Bronchial epithelial cell (primary cell): ENCODE results near the gene HAL. TPM values are rescaled to one million over a fixed set of nuclear protein-coding genes. Genes with fewer than 3 reads are reported as not detected.

ENCODE experiments used
- DNase-seq: peaks from one replicate; pipeline ENCODE4 v3.0.0-alpha.2; 2010; ENCODE audit warnings: low read depth
- FAIRE-seq: peaks from 2 replicates; lab custom pipeline; 2011; peaks lifted over from hg19 to GRCh38; lab: Jason Lieb, UNC
- H3K27me3 ChIP-seq: 2 replicates; pipeline ENCODE4 v1.5.1; 2011; ENCODE audit warnings: low read length; ENCODE audit not compliant: control insufficient read depth, insufficient read depth
- H3K36me3 ChIP-seq: 2 replicates; pipeline ENCODE4 v1.5.1; 2011; ENCODE audit warnings: low read length; ENCODE audit not compliant: control insufficient read depth, insufficient read depth
- H3K4me3 ChIP-seq: 2 replicates; pipeline ENCODE4 v1.5.1; 2011; ENCODE audit warnings: mild to moderate bottlenecking, low read depth, low read length, control low read depth
- CTCF ChIP-seq: IDR thresholded peaks from 2 replicates; pipeline ENCODE4 v1.5.1; 2011; ENCODE audit warnings: mild to moderate bottlenecking, moderate library complexity, low read length, control low read depth, inconsistent platforms; ENCODE audit not compliant: insufficient read depth, severe bottlenecking
- total RNA-seq: library from RNA; depleted of rRNA; stranded (reverse); fragments of >200 nt; gene quantifications from 2 replicates; pipeline ENCODE4 v1.2.1, GENCODE V29; 2014

The HAL gene
- total RNA-seq, 1 donor from 2014 or later = 0.79 TPM

- no peak for FAIRE-seq
- H3K27me3 ChIP-seq = peaks cover 2% of the 10 kb centered on the region
- H3K36me3 ChIP-seq = no peaks in the 10 kb centered on the region
- DNase-seq = peak; percentile 58
- peak within 1 kb of the TSS; percentile 66 for H3K4me3 ChIP-seq
- no peak for TF ChIP-seq CTCF
These were observed 53.4 kb downstream of the HAL start, which contains the start of gene CCDC38 for GRCh38 chr12:95942524-95943329. Gene CCDC38 (minus strand): TSS chr12:95942614. CDS start chr12:95936509, 6,105 bp downstream.

- peaks cover 2% of the 10 kb centered on the region for H3K27me3 ChIP-seq
- H3K4me3 ChIP-seq = peak overlapping the region; percentile 66
- no peak for FAIRE-seq
- no peaks in the 10 kb centered on the region for H3K36me3 ChIP-seq
- TF ChIP-seq CTCF = no peak
- DNase-seq = no peak
These were observed 54.0 kb downstream of the HAL start for GRCh38 chr12:95942101-95942523.

- H3K36me3 ChIP-seq = no peaks in the 10 kb centered on the region
- H3K4me3 ChIP-seq = no peak overlapping the region
- FAIRE-seq (no peak), DNase-seq (no peak)
- no peaks in the 10 kb centered on the region for H3K27me3 ChIP-seq
- no peak for TF ChIP-seq CTCF
These were observed 55.6 kb downstream of the HAL start for GRCh38 chr12:95940514-95940913.

Other genes with a start within 250 kb of the HAL start
- gene NTN4, start 205.6 kb downstream of the HAL start, total RNA-seq = 50.3 and 60.4 TPM in 2 replicates
- gene SNRPF, start 137.4 kb downstream of the HAL start, total RNA-seq = 12.9 and 15.5 TPM in 2 replicates
- gene CCDC38, start 53.7 kb downstream of the HAL start, total RNA-seq = 0.13 TPM in 1 of 2 replicates, not detected in the other
- not detected in 2 replicates for gene AMDHD1, start 53.0 kb downstream of the HAL start, total RNA-seq
- 66.2 and 83.5 TPM in 2 replicates for gene LTA4H, start 39.2 kb upstream of the HAL start, total RNA-seq
- gene ELK3, start 198.0 kb upstream of the HAL start, total RNA-seq = 4.2 and 5.3 TPM in 2 replicates